Activated CD8-positive, alpha-beta memory T cell treated with anti-CD3 and anti-CD28 coated beads for 4 hours (primary cell): ENCODE data around the gene TNXB.
"Not testable (repeated sequence)": the region's sequence is repeated elsewhere in the genome, so short reads cannot be mapped to it uniquely, and the experiment has no call there.

Experiments used
- DNase-seq, 2 donors: peaks; one replicate each; pipeline ENCODE4 v3.0.0-alpha.2; 2020; ENCODE audit warnings: low read depth in 2 of 2

The TNXB gene

GRCh38 chr6:32004864-32005537 lies 104.1 kb downstream of the TNXB start:
- DNase-seq: not testable (repeated sequence)

- not testable (repeated sequence) for DNase-seq
These were observed 104.7 kb downstream of the TNXB start for GRCh38 chr6:32004393-32004792.

GRCh38 chr6:32003301-32003700 lies 105.8 kb downstream of the TNXB start:
- DNase-seq: not testable (repeated sequence)

- not testable (repeated sequence) for DNase-seq
These were observed 106.4 kb downstream of the TNXB start for GRCh38 chr6:32002546-32003268.

DNA sequence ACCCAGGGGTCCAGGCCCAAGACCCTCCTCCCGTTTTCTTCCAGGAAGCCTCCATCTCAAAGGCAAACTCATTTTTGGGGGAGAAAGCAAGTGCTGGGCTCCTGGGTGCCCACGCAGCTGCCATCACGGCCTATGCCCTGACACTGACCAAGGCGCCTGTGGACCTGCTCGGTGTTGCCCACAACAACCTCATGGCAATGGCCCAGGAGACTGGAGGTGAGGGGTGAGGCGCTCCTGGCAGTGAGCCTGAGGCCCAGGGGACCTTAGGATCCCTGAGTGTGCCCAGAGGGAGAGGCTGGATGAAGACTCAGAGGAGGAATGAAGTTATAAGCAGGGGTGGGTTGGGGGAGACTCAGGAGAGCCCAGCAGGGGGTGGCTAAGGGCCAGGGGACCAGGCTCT lies 112.8 kb downstream of the TNXB start:
- not testable (repeated sequence) for DNase-seq

- not testable (repeated sequence) for DNase-seq
These were observed 114.7 kb downstream of the TNXB start for GRCh38 chr6:31994421-31994820.
